HG03066 (cell line): ENCODE data around the gene NIPBL.
"Not testable (repeated sequence)": the region's sequence is repeated elsewhere in the genome, so short reads cannot be mapped to it uniquely, and the experiment has no call there.

Experiments
- ATAC-seq: cut with Tn5 transposase; IDR thresholded peaks from one replicate; pipeline ENCODE4 v1.9.1; 2021; ENCODE audit warnings: low read depth; ENCODE audit not compliant: unreplicated experiment

NIPBL gene

GRCh38 chr5:37005946-37006540 is 129.5 kb downstream of the NIPBL start:
- ATAC-seq, result no peak

- ATAC-seq, result not testable (repeated sequence)
Observed at GRCh38 chr5:37013181-37013580, 136.6 kb downstream of the NIPBL start.

DNA sequence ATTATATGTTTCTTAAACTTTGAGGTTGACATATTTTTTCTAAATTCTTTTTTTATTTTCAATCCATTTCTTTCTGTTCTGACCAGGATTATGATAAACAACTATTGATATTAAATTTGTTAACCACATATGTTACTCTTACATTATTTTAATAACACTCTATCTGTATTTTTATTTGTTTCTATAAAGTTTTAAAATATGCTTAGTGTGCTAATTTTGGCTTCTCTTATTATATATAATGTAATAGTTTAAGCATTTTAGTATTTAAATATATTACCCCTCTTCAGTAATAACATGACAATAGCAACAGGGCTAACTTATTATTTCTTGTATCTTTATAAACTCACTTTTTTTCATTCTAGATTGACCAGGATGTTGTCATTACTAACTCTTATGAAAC is 137.8 kb downstream of the NIPBL start:
- ATAC-seq, result no peak

GRCh38 chr5:37015795-37016666 is 139.5 kb downstream of the NIPBL start:
- no peak for ATAC-seq

DNA sequence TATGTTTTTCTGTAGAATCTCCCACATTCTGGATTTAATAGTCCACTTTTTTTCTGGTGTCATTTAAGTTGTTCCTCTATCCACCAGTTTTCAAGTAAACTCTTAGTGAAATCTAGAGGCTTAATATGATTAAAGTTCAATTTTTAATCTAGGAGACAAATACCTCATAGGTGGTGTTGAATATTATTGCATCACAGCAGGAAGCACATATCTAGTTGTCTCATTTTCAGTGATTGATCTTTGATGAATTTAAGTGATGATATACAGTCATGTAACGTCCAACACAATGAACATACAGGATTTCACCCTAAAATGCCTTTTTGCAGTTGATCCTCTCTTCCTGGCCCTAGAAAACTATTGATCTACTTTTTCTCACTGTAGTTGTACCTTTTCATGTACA is 152.3 kb downstream of the NIPBL start:
- ATAC-seq, result no peak

DNA sequence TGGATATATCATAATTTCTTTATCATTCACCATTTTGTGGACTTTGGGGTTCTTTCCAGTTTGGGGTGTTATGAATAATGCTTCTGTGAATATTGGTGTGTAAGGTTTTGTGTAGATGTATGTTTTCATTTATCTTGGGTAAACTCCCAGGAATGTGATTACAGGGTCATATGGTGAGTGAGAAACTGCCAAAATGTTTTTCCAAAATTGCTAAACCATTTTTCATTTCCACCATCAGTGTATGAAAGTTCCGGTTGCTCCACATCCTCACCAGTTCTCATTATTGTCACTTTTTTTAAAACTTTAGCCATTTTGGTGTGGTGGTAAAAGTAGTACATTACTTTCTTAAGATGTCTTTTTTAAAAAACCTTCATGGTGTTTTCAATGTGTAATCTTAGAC is 152.9 kb downstream of the NIPBL start:
- no peak for ATAC-seq

GRCh38 chr5:37034955-37035354 is 158.4 kb downstream of the NIPBL start:
- ATAC-seq, result no peak

- ATAC-seq, result no peak
Observed at GRCh38 chr5:37037840-37038239, 161.3 kb downstream of the NIPBL start.

GRCh38 chr5:37039824-37040223 is 163.3 kb downstream of the NIPBL start:
- no peak for ATAC-seq

GRCh38 chr5:37043693-37044092 is 167.1 kb downstream of the NIPBL start:
- ATAC-seq, result no peak

- ATAC-seq, result no peak
Observed at GRCh38 chr5:37044120-37044519, 167.6 kb downstream of the NIPBL start.

DNA sequence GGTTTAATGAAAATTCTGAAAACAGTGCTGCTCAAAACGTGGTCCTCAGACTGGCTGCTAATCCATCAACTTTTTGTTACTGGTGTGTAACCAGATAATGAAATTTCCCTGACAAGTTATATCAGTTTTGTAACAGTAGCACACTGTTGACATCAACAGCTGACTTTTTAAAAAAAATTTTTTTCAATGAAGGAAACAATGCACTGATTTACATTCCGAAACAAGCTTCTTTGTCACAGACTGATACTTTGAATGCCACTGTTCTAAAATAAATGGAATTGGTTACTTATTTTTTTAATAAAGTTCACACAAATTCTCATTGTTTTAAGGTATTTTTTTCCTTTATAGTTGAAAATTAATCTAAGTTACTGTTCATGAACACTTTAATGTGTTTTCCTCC is 169.1 kb downstream of the NIPBL start:
- ATAC-seq, result no peak

- no peak for ATAC-seq
Observed at GRCh38 chr5:37047947-37048346, 171.4 kb downstream of the NIPBL start.

DNA sequence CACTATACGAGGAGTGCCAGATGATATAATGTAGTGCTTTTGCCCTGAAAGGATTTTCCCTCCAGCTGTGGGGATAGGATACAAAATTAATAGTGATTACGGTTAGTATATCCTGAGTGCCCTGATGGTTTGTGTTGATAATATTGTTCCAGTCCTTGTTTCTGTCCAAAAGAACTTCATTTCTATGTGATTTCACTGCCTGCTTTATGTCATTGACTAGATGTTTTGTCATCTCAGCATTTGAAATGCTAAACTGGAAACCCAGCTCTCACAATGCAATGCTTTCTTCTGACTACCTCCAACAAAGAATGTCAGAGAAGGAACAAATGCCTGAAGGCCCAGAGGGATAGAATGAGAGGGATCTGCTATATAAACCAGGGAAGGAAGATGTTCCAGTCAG is 177.8 kb downstream of the NIPBL start:
- no peak for ATAC-seq

DNA sequence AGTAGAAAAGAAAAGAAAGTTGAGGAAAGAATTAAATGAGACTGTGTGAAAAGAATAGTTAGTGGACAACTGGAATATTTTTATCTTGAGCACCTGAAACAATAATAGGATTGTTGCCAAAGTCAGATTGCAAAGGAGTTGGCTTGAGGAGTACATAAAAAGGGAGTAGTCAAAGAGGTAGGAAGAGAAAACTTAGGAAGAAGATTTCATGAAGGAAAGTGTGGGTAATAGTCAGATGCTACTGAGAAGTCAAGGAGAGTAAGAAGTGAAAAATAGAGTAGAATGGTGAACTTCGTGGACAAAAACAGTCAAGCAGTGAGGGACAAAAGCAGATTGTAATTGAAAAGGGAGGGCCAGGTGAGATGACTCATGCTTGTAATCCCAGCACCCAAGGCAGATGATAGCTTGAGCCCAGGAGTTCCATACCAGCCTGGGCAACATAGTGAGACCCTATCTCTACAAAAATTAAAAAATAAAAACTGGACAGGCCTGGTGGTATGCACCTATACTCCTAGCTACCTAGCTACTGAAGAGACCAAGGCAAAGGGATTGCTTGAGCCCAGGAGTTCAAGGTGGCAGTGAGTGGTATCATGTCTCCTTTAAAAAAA is 178.9 kb downstream of the NIPBL start:
- no peak for ATAC-seq

GRCh38 chr5:37056762-37057161 is 180.2 kb downstream of the NIPBL start:
- no peak for ATAC-seq

DNA sequence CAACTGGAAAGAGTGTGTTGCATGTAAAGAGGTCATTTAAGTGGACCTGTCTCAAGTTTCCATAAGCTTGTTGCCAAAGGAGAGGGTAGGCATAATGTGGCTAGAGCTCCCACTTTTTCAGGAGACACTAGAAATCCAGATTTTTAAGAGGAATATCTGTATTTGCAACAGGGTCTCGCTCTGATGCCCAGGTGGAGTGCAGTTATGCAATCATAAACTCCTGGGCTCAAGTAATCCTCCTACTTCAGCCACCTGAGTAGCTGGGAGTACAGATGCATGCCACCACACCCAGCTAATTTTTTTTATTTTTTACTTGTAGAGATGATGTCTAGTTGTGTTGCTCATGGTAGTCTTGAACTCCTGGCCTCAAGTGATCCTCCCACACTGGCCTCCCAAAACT is 183.5 kb downstream of the NIPBL start:
- no peak for ATAC-seq

- no peak for ATAC-seq
Observed at GRCh38 chr5:37063739-37064138, 187.2 kb downstream of the NIPBL start.

- ATAC-seq, result no peak
Observed at GRCh38 chr5:37064442-37064841, 187.9 kb downstream of the NIPBL start.

GRCh38 chr5:37071487-37071886 is 194.9 kb downstream of the NIPBL start:
- no peak for ATAC-seq

DNA sequence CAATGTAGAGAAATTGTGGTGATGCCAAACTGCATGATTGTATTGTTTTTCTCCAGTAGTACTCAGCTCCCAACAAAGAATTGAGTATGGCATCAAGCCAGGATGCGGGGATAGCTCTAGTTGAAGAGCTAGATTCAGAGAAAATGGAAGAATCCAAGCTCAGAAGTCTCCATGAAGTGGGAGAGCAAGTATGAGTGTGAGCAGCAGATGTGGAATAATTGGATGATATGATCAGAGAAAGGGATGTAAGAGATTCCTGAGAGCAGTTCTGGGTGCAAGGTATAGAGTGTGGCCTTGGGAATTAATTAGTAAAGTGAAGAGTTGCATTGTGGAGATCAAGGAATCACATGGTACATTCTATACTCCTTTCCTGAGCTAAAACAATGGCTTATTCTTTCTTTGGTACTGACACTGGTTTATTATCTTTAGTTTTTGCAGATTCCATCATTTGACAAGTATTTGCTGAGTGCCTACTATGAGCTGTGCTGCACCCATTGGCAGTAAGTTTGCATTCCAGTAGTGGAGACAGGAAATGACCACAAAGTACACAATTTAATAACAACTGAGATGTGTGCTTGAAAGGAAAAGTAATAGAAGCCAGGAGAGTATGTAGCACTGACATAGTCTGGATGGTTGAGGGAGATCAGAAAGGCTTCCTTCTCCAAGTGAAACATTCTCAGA is 195.5 kb downstream of the NIPBL start:
- ATAC-seq, result no peak
